ENCODE data around the gene FARP1. TPM values are rescaled to one million over a fixed set of nuclear protein-coding genes. Genes with fewer than 3 reads are reported as not detected.

The FARP1 gene
- polyA plus RNA-seq, 2 of the 4 experiments (the other 2 are of a cell fraction): 9.4 to 13.0 TPM

DNA sequence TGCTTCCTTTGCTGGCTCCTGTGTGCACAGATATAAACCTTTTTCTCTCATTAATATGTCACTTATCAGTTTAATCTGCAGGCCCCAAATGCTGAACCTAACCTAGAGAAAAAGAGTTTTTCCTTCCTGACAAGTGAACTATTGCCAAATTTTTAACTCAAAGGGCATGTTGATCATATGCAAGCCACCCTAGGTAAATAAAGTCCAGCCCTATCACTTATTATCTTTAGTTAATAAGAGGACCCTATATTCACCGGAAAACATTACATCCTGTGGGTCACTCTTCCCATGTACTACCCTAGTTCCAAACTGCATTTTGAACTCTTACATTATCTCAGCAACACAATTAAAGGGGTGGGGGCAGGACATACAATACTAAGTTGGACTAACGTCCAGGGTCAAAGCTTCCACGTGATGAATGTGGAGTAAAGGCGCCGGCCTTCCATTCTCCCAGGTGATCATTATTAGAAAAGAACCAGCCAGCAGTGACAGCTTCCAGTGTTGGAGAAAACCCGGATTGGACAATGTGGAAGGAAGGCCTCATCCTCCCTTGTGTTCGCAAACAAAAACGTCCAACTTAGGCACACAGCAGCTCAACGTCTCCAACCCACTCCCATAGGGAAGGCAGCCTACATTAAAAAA is 347.4 kb downstream of the FARP1 start:
- Histone ChIP-seq H3K4me3 (no peak overlapping the region), H3K27ac (peak overlapping the region; percentile 45 to 69), H3K4me1 (peaks cover 81% of the 10 kb centered on the region), H3K9me3 (no peaks in the 10 kb centered on the region), H3K4me2 (peak overlapping the region; percentile 53)
- 42% methylated on average over 8 of the region's 9 CpGs for WGBS (ENCODE audit: missing lambda C conversion rate)
- ChIA-PET CTCF (no interaction called here), POLR2A (no interaction called here)
- DNase-seq (ENCODE audit: low read depth in 1 of 2, low spot score in 1 of 2): no peak
- no peak for ATAC-seq
- TF ChIP-seq NR3C1 (IDR thresholded peaks at IDR 0.05) (no peak), MAX (IDR thresholded peaks at IDR 0.05) (no peak)
- no peak for FAIRE-seq

GRCh38 chr13:98490866-98491265 is 348.0 kb downstream of the FARP1 start:
- H3K9me3 ChIP-seq: no peaks in the 10 kb centered on the region
- peaks cover 81% of the 10 kb centered on the region for H3K4me1 ChIP-seq
- H3K4me2 ChIP-seq: peak overlapping the region; percentile 53; the same call in 2 of the 3 replicates
- ATAC-seq (no peak), DNase-seq (ENCODE audit: low read depth in 1 of 2, low spot score in 1 of 2) (no peak), FAIRE-seq (no peak)
- no peak for TF ChIP-seq RAD21 (conservative IDR thresholded peaks at IDR 0.05 in 1 of 2, IDR thresholded peaks at IDR 0.05 in 1 of 2)
- POLR2A ChIA-PET: no interaction called here
- no peak overlapping the region for H3K4me3 ChIP-seq
- CTCF ChIA-PET: no interaction called here
- peak overlapping the region; percentile 45 to 69; a peak in 3 of 6 replicates for H3K27ac ChIP-seq
- WGBS (ENCODE audit: missing lambda C conversion rate): 91% methylated on average over 8 of the region's 8 CpGs

GRCh38 chr13:98492335-98493041 is 349.6 kb downstream of the FARP1 start:
- Histone ChIP-seq H3K4me3 (no peak overlapping the region), H3K9me3 (no peaks in the 10 kb centered on the region), H3K4me1 (peaks cover 81% of the 10 kb centered on the region), H3K4me2 (peak overlapping the region; percentile 9; the same call in 2 of the 3 replicates), H3K27ac (peak overlapping the region; percentile 59 to 79; a peak in 5 of 6 replicates)
- POLR2A ChIA-PET: no interaction called here
- TF ChIP-seq FOXS1 (CRISPR knock-in tag; IDR thresholded peaks at IDR 0.05): no peak
- TF ChIP-seq HOXB5 (CRISPR knock-in tag; IDR thresholded peaks at IDR 0.05): no peak
- no peak for TF ChIP-seq JUNB (IDR thresholded peaks at IDR 0.05)
- 98% methylated on average over 6 of the region's 6 CpGs for WGBS (ENCODE audit: missing lambda C conversion rate)
- FAIRE-seq (no peak), ATAC-seq (no peak), DNase-seq (ENCODE audit: low read depth in 1 of 2, low spot score in 1 of 2) (no peak)
- CTCF ChIA-PET: no interaction called here

DNA sequence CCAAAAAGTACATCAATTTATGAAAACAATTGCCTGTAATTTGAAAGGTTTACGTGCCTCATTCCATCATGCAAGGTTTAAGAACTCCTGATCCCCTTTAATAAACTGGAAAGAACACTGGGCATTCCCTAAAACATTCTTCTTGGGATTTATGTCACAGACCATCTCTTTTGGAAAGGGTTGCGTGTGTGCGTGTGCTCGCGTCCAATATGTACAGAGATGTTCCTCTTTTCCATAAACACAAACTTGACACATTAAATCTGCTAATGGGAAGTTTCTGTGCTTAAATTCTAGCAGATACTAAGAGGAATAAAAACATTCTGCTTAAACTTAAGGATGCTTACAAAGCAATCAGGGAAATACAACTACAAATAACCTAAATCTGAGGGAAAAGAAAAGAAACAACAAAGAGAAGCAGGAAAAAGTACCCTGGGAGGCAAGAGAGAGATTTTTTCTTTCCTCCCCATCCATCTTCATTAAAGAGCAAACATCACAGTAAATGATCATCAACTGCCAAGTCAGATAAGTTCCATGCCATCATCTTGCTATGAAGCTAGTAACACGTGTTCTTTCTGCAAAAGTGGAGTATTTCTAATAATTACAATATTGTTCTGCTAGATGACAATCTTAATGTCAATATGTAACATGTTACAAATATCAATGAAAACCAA is 350.3 kb downstream of the FARP1 start:
- no peak for DNase-seq (ENCODE audit: low read depth in 1 of 2, low spot score in 1 of 2)
- ChIA-PET CTCF (no interaction called here), POLR2A (no interaction called here)
- no peaks in the 10 kb centered on the region for H3K9me3 ChIP-seq
- TF ChIP-seq MAZ (IDR thresholded peaks at IDR 0.05; ENCODE audit: borderline replicate concordance, low read depth, low read length) (no peak), POLR2AphosphoS2 (conservative IDR thresholded peaks at IDR 0.05; ENCODE audit: low read length) (no peak), ZFP36 (IDR thresholded peaks at IDR 0.05; ENCODE audit: borderline replicate concordance, partially characterized antibody) (no peak), CHD2 (IDR thresholded peaks at IDR 0.05; ENCODE audit: low read length, partially characterized antibody) (no peak)
- 89% methylated on average over 6 of the region's 6 CpGs for WGBS (ENCODE audit: missing lambda C conversion rate)
- no peak for FAIRE-seq
- peak overlapping the region; percentile 9; the same call in 1 of the 3 replicates for H3K4me2 ChIP-seq
- no peak for ATAC-seq
- peaks cover 75% of the 10 kb centered on the region for H3K4me1 ChIP-seq
- no peak overlapping the region for H3K4me3 ChIP-seq
- peak overlapping the region; percentile 59 to 79; a peak in 4 of 6 replicates for H3K27ac ChIP-seq

DNA sequence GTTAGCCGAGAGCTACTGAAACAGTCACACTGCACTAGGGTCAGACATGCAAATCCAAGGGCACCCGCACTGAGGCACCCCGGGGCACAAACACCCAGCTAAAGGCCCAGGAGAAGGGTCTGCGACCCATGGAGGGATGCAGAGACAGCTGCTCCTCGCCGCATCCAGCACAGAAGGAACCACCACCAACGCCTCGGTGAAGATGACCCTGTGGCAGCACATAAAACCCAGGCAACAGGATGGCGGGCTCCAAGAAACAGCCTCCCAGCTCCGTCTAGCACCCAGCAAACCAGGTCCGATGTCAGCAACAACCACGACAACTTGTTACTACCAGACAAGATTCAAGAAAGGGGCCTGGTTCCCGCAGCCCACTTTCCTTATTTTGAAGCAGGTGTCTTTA is 351.9 kb downstream of the FARP1 start:
- no peak for TF ChIP-seq RCOR1 (IDR thresholded peaks at IDR 0.05; ENCODE audit: low read depth, low read length)
- no peak for TF ChIP-seq MYC (IDR thresholded peaks at IDR 0.05; ENCODE audit: borderline replicate concordance, low read length)
- no peak for TF ChIP-seq ESRRA (IDR thresholded peaks at IDR 0.05; ENCODE audit: borderline replicate concordance, low read length)
- TF ChIP-seq RFX5 (IDR thresholded peaks at IDR 0.05): no peak
- no peak for TF ChIP-seq ZNF302 (CRISPR knock-in tag; IDR thresholded peaks at IDR 0.05)
- TF ChIP-seq, protein P1, sequence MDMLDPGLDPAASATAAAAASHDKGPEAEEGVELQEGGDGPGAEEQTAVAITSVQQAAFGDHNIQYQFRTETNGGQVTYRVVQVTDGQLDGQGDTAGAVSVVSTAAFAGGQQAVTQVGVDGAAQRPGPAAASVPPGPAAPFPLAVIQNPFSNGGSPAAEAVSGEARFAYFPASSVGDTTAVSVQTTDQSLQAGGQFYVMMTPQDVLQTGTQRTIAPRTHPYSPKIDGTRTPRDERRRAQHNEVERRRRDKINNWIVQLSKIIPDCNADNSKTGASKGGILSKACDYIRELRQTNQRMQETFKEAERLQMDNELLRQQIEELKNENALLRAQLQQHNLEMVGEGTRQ (IDR thresholded peaks at IDR 0.05): no peak
- TF ChIP-seq REST (IDR thresholded peaks at IDR 0.05): no peak
- Histone ChIP-seq H3K9me3 (no peaks in the 10 kb centered on the region), H3K27ac (peak overlapping the region in 1 of 2 experiments; percentile 67; a peak in 1 of 6 replicates), H3K4me2 (no peak overlapping the region), H3K4me3 (no peak overlapping the region), H3K4me1 (peaks cover 63% of the 10 kb centered on the region)
- POLR2A ChIA-PET: no interaction called here
- FAIRE-seq: no peak
- CTCF ChIA-PET: no interaction called here
- 91% methylated on average over 7 of the region's 13 CpGs for WGBS (ENCODE audit: missing lambda C conversion rate)
- no peak for ATAC-seq
- no peak for DNase-seq (ENCODE audit: low read depth in 1 of 2, low spot score in 1 of 2)

All from A549 (cell line).